ENCODE results near the gene TCEA2.

TCEA2 gene

GRCh38 chr20:64035933-64036345 lies 27.1 kb upstream of the TCEA2 start, which contains the start of gene C20orf204:
Gene C20orf204, plus strand, starts transcription at chr20:64036182. Its CDS starts 142 bp downstream, at chr20:64036324.
- TF ChIP-seq EZH2phosphoT487 (IDR thresholded peaks at IDR 0.05; ENCODE audit: borderline replicate concordance) = no peak
- no peak for TF ChIP-seq CTCF (conservative IDR thresholded peaks at IDR 0.05; ENCODE audit: low read length)
- Histone ChIP-seq H3K4me3 (ENCODE audit: low read length, poor library complexity, severe bottlenecking) (no peak within 1 kb of the TSS), H3K27me3 (ENCODE audit: insufficient read depth, low read length, poor library complexity, severe bottlenecking) (no peaks in the 10 kb centered on the region), H3K9me3 (ENCODE audit: insufficient read depth, low read depth, low read length) (no peaks in the 10 kb centered on the region), H3K36me3 (ENCODE audit: insufficient read depth, low read length) (peaks cover 17% of the 10 kb centered on the region; the same call in 1 of the 2 replicates), H3K4me1 (ENCODE audit: insufficient read depth, low read length, poor library complexity, severe bottlenecking) (peaks cover 49% of the 10 kb centered on the region), H3K4me2 (ENCODE audit: low read depth, low read length, poor library complexity, severe bottlenecking) (peak within 1 kb of the TSS; percentile 83), H4K20me1 (ENCODE audit: insufficient read depth, low read length, poor library complexity, severe bottlenecking) (no peaks in the 10 kb centered on the region), H3K9ac (ENCODE audit: low read depth, low read length, poor library complexity, severe bottlenecking) (peak within 1 kb of the TSS; percentile 44), H3K79me2 (ENCODE audit: insufficient read depth, low read length) (no peaks in the 10 kb centered on the region), H3F3A (ENCODE audit: low read depth) (peaks cover 4% of the 10 kb centered on the region; the same call in 1 of the 2 replicates), H3K9me2 (replicated peaks; ENCODE audit: low read depth, low read length) (no peaks in the 10 kb centered on the region), H2AFZ (ENCODE audit: low read length) (no peak within 1 kb of the TSS)

GRCh38 chr20:64036346-64037198 lies 26.4 kb upstream of the TCEA2 start:
- Histone ChIP-seq H3K4me2 (ENCODE audit: low read depth, low read length, poor library complexity, severe bottlenecking) (peak overlapping the region; percentile 83), H3K4me3 (ENCODE audit: low read length, poor library complexity, severe bottlenecking) (no peak overlapping the region), H3K79me2 (ENCODE audit: insufficient read depth, low read length) (no peaks in the 10 kb centered on the region), H3F3A (ENCODE audit: low read depth) (peaks cover 4% of the 10 kb centered on the region; the same call in 1 of the 2 replicates), H3K9me2 (replicated peaks; ENCODE audit: low read depth, low read length) (no peaks in the 10 kb centered on the region), H2AFZ (ENCODE audit: low read length) (no peak overlapping the region), H3K9ac (ENCODE audit: low read depth, low read length, poor library complexity, severe bottlenecking) (peak overlapping the region; percentile 44), H3K4me1 (ENCODE audit: insufficient read depth, low read length, poor library complexity, severe bottlenecking) (peaks cover 50% of the 10 kb centered on the region), H3K9me3 (ENCODE audit: insufficient read depth, low read depth, low read length) (no peaks in the 10 kb centered on the region), H3K36me3 (ENCODE audit: insufficient read depth, low read length) (peaks cover 14% of the 10 kb centered on the region; the same call in 1 of the 2 replicates), H3K27me3 (ENCODE audit: insufficient read depth, low read length, poor library complexity, severe bottlenecking) (no peaks in the 10 kb centered on the region), H4K20me1 (ENCODE audit: insufficient read depth, low read length, poor library complexity, severe bottlenecking) (no peaks in the 10 kb centered on the region)
- TF ChIP-seq EZH2phosphoT487 (IDR thresholded peaks at IDR 0.05; ENCODE audit: borderline replicate concordance) (no peak), CTCF (conservative IDR thresholded peaks at IDR 0.05; ENCODE audit: low read length) (no peak)

- TF ChIP-seq EZH2phosphoT487 (IDR thresholded peaks at IDR 0.05; ENCODE audit: borderline replicate concordance) (no peak), CTCF (conservative IDR thresholded peaks at IDR 0.05; ENCODE audit: low read length) (no peak)
- Histone ChIP-seq H2AFZ (ENCODE audit: low read length) (no peak overlapping the region), H3K36me3 (ENCODE audit: insufficient read depth, low read length) (peaks cover 8% of the 10 kb centered on the region; the same call in 1 of the 2 replicates), H3K9me2 (replicated peaks; ENCODE audit: low read depth, low read length) (no peaks in the 10 kb centered on the region), H3F3A (ENCODE audit: low read depth) (peaks cover 4% of the 10 kb centered on the region; the same call in 1 of the 2 replicates), H3K9me3 (ENCODE audit: insufficient read depth, low read depth, low read length) (no peaks in the 10 kb centered on the region), H3K4me1 (ENCODE audit: insufficient read depth, low read length, poor library complexity, severe bottlenecking) (peaks cover 56% of the 10 kb centered on the region), H4K20me1 (ENCODE audit: insufficient read depth, low read length, poor library complexity, severe bottlenecking) (no peaks in the 10 kb centered on the region), H3K9ac (ENCODE audit: low read depth, low read length, poor library complexity, severe bottlenecking) (peak overlapping the region; percentile 44), H3K27me3 (ENCODE audit: insufficient read depth, low read length, poor library complexity, severe bottlenecking) (no peaks in the 10 kb centered on the region), H3K4me2 (ENCODE audit: low read depth, low read length, poor library complexity, severe bottlenecking) (peak overlapping the region; percentile 83), H3K79me2 (ENCODE audit: insufficient read depth, low read length) (no peaks in the 10 kb centered on the region), H3K4me3 (ENCODE audit: low read length, poor library complexity, severe bottlenecking) (no peak overlapping the region)
Measured at GRCh38 chr20:64037199-64037497, 25.9 kb upstream of the TCEA2 start.
